ENCODE results near the gene EIF2A.

The EIF2A gene

GRCh38 chr3:150545419-150546225 is 965 bp upstream of the EIF2A start:
- peak overlapping the region; percentile 94 for H3K9ac ChIP-seq (ENCODE audit: low read length)
- H3K79me1 ChIP-seq (replicated peaks; ENCODE audit: low read length, poor library complexity, severe bottlenecking) = peaks cover 5% of the 10 kb centered on the region
- H3K9me3 ChIP-seq (ENCODE audit: control insufficient read depth, low read length) = no peaks in the 10 kb centered on the region
- H3K36me3 ChIP-seq (ENCODE audit: control insufficient read depth in 1 of 2, insufficient read depth in 2 of 2, low read depth in 1 of 2, low read length in 2 of 2) = peaks cover 0 to 40% of the 10 kb centered on the region in 2 experiments
- H2BK120ac ChIP-seq (ENCODE audit: low read depth, low read length) = peak overlapping the region; percentile 87
- DNase-seq = peak; percentile 16
- under 1% methylated on average over 52 of the region's 54 CpGs for WGBS
- peak overlapping the region; percentile 36 for H2BK15ac ChIP-seq (ENCODE audit: low read depth, poor library complexity, severe bottlenecking)
- peak overlapping the region; percentile 91 for H2BK5ac ChIP-seq (ENCODE audit: low read depth, low read length, poor library complexity, severe bottlenecking)
- H3K18ac ChIP-seq (ENCODE audit: low read depth in 1 of 2, low read length in 2 of 2) = peak overlapping the region; percentile 94 to 99
- H3K4me3 ChIP-seq (ENCODE audit: insufficient read depth in 1 of 2, low read depth in 1 of 2, low read length in 2 of 2) = peak overlapping the region; percentile 94 to 98
- peak overlapping the region; percentile 37 to 46 for H2BK12ac ChIP-seq (ENCODE audit: low read length in 2 of 2)
- H3K27me3 ChIP-seq (ENCODE audit: control insufficient read depth in 1 of 2, insufficient read depth in 1 of 2, low read length in 2 of 2) = no peaks in the 10 kb centered on the region
- H3K4me2 ChIP-seq (ENCODE audit: low read length, poor library complexity, severe bottlenecking) = peak overlapping the region; percentile 67
- peak overlapping the region; percentile 95 to 98 for H3K4ac ChIP-seq (ENCODE audit: low read depth in 1 of 2, low read length in 2 of 2)
- H3K23ac ChIP-seq (ENCODE audit: low read length in 2 of 2) = peak overlapping the region; percentile 86 to 97
- H3K27ac ChIP-seq (ENCODE audit: low read length, poor library complexity, severe bottlenecking) = peak overlapping the region; percentile 76
- H3K4me1 ChIP-seq (ENCODE audit: control insufficient read depth, insufficient read depth, low read depth, low read length) = no peaks in the 10 kb centered on the region
- H2AK5ac ChIP-seq (ENCODE audit: low read length, severe bottlenecking) = peak overlapping the region; percentile 60
- H4K8ac ChIP-seq (ENCODE audit: low read length) = peak overlapping the region; percentile 95
- H2AFZ ChIP-seq (ENCODE audit: low read depth, low read length) = peak overlapping the region; percentile 93
- H4K91ac ChIP-seq (ENCODE audit: low read length) = peak overlapping the region; percentile 98
- peak overlapping the region; percentile 25 to 100 for H3K14ac ChIP-seq (ENCODE audit: low read length in 2 of 2)

- Histone ChIP-seq H3K18ac (ENCODE audit: low read depth in 1 of 2, low read length in 2 of 2) (no peak overlapping the region), H3K79me1 (replicated peaks; ENCODE audit: low read length, poor library complexity, severe bottlenecking) (peaks cover 5% of the 10 kb centered on the region), H2BK5ac (ENCODE audit: low read depth, low read length, poor library complexity, severe bottlenecking) (peak overlapping the region; percentile 76)
Observed at GRCh38 chr3:150547045-150547741, 606 bp downstream of the EIF2A start.

GRCh38 chr3:150555859-150556436 is 9.4 kb downstream of the EIF2A start:
- H3K4me3 ChIP-seq (ENCODE audit: insufficient read depth in 1 of 2, low read depth in 1 of 2, low read length in 2 of 2) = no peak overlapping the region
- H2AFZ ChIP-seq (ENCODE audit: low read depth, low read length) = no peak overlapping the region
- H3K9ac ChIP-seq (ENCODE audit: low read length) = no peak overlapping the region
- no peaks in the 10 kb centered on the region for H3K4me1 ChIP-seq (ENCODE audit: control insufficient read depth, insufficient read depth, low read depth, low read length)
- no peak overlapping the region for H3K4ac ChIP-seq (ENCODE audit: low read depth in 1 of 2, low read length in 2 of 2)
- H4K91ac ChIP-seq (ENCODE audit: low read length) = no peak overlapping the region
- H2BK12ac ChIP-seq (ENCODE audit: low read length in 2 of 2) = no peak overlapping the region
- no peak overlapping the region for H2AK5ac ChIP-seq (ENCODE audit: low read length, severe bottlenecking)
- no peaks in the 10 kb centered on the region for H3K9me3 ChIP-seq (ENCODE audit: control insufficient read depth, low read length)
- H3K36me3 ChIP-seq (ENCODE audit: control insufficient read depth in 1 of 2, insufficient read depth in 2 of 2, low read depth in 1 of 2, low read length in 2 of 2) = peaks cover 11 to 64% of the 10 kb centered on the region in 2 experiments
- H3K18ac ChIP-seq (ENCODE audit: low read depth in 1 of 2, low read length in 2 of 2) = no peak overlapping the region
- DNase-seq = no peak
- H3K23ac ChIP-seq (ENCODE audit: low read length in 2 of 2) = no peak overlapping the region
- 98% methylated on average over 3 of the region's 4 CpGs for WGBS
- H3K4me2 ChIP-seq (ENCODE audit: low read length, poor library complexity, severe bottlenecking) = no peak overlapping the region
- H4K8ac ChIP-seq (ENCODE audit: low read length) = no peak overlapping the region
- no peak overlapping the region for H2BK15ac ChIP-seq (ENCODE audit: low read depth, poor library complexity, severe bottlenecking)
- peaks cover 13% of the 10 kb centered on the region for H3K79me1 ChIP-seq (replicated peaks; ENCODE audit: low read length, poor library complexity, severe bottlenecking)
- H2BK120ac ChIP-seq (ENCODE audit: low read depth, low read length) = no peak overlapping the region
- no peaks in the 10 kb centered on the region for H3K27me3 ChIP-seq (ENCODE audit: control insufficient read depth in 1 of 2, insufficient read depth in 1 of 2, low read length in 2 of 2)
- no peak overlapping the region for H3K14ac ChIP-seq (ENCODE audit: low read length in 2 of 2)
- no peak overlapping the region for H3K27ac ChIP-seq (ENCODE audit: low read length, poor library complexity, severe bottlenecking)
- no peak overlapping the region for H2BK5ac ChIP-seq (ENCODE audit: low read depth, low read length, poor library complexity, severe bottlenecking)

More at GRCh38 chr3:150547045-150547741, 606 bp downstream of the EIF2A start:
- Histone ChIP-seq H3K14ac (ENCODE audit: low read length in 2 of 2) (no peak overlapping the region), H2BK12ac (ENCODE audit: low read length in 2 of 2) (no peak overlapping the region), H3K9me3 (ENCODE audit: control insufficient read depth, low read length) (no peaks in the 10 kb centered on the region), H3K4ac (ENCODE audit: low read depth in 1 of 2, low read length in 2 of 2) (peak overlapping the region; percentile 79 to 91), H3K36me3 (ENCODE audit: control insufficient read depth in 1 of 2, insufficient read depth in 2 of 2, low read depth in 1 of 2, low read length in 2 of 2) (peaks cover 0 to 30% of the 10 kb centered on the region in 2 experiments), H2AK5ac (ENCODE audit: low read length, severe bottlenecking) (peak overlapping the region; percentile 99), H2AFZ (ENCODE audit: low read depth, low read length) (peak overlapping the region; percentile 42), H3K27ac (ENCODE audit: low read length, poor library complexity, severe bottlenecking) (peak overlapping the region; percentile 96), H4K91ac (ENCODE audit: low read length) (no peak overlapping the region), H2BK120ac (ENCODE audit: low read depth, low read length) (peak overlapping the region; percentile 76), H3K23ac (ENCODE audit: low read length in 2 of 2) (no peak overlapping the region), H3K27me3 (ENCODE audit: control insufficient read depth in 1 of 2, insufficient read depth in 1 of 2, low read length in 2 of 2) (no peaks in the 10 kb centered on the region), H3K9ac (ENCODE audit: low read length) (peak overlapping the region; percentile 94), H3K4me1 (ENCODE audit: control insufficient read depth, insufficient read depth, low read depth, low read length) (no peaks in the 10 kb centered on the region), H4K8ac (ENCODE audit: low read length) (peak overlapping the region; percentile 79), H3K4me2 (ENCODE audit: low read length, poor library complexity, severe bottlenecking) (peak overlapping the region; percentile 91), H3K4me3 (ENCODE audit: insufficient read depth in 1 of 2, low read depth in 1 of 2, low read length in 2 of 2) (peak overlapping the region; percentile 59 to 94), H2BK15ac (ENCODE audit: low read depth, poor library complexity, severe bottlenecking) (no peak overlapping the region)
- peak; percentile 32 for DNase-seq
- WGBS = 41% methylated on average over 4 of the region's 7 CpGs

GRCh38 chr3:150556792-150557191 is 10.2 kb downstream of the EIF2A start:
- H3K23ac ChIP-seq (ENCODE audit: low read length in 2 of 2) = no peak overlapping the region
- no peak overlapping the region for H3K14ac ChIP-seq (ENCODE audit: low read length in 2 of 2)

More at GRCh38 chr3:150556792-150557191, 10.2 kb downstream of the EIF2A start:
- no peak overlapping the region for H3K4me2 ChIP-seq (ENCODE audit: low read length, poor library complexity, severe bottlenecking)
- H3K79me1 ChIP-seq (replicated peaks; ENCODE audit: low read length, poor library complexity, severe bottlenecking) = peaks cover 13% of the 10 kb centered on the region
- no peak overlapping the region for H3K4me3 ChIP-seq (ENCODE audit: insufficient read depth in 1 of 2, low read depth in 1 of 2, low read length in 2 of 2)
- no peak overlapping the region for H4K8ac ChIP-seq (ENCODE audit: low read length)
- H2BK5ac ChIP-seq (ENCODE audit: low read depth, low read length, poor library complexity, severe bottlenecking) = no peak overlapping the region
- H3K4ac ChIP-seq (ENCODE audit: low read depth in 1 of 2, low read length in 2 of 2) = no peak overlapping the region
- no peak for DNase-seq
- WGBS = no CpG with 5 or more reads among the region's 2 CpGs
- no peak overlapping the region for H3K9ac ChIP-seq (ENCODE audit: low read length)
- H3K27me3 ChIP-seq (ENCODE audit: control insufficient read depth in 1 of 2, insufficient read depth in 1 of 2, low read length in 2 of 2) = no peaks in the 10 kb centered on the region
- H2BK15ac ChIP-seq (ENCODE audit: low read depth, poor library complexity, severe bottlenecking) = no peak overlapping the region
- H3K36me3 ChIP-seq (ENCODE audit: control insufficient read depth in 1 of 2, insufficient read depth in 2 of 2, low read depth in 1 of 2, low read length in 2 of 2) = peaks cover 11 to 64% of the 10 kb centered on the region in 2 experiments
- H3K27ac ChIP-seq (ENCODE audit: low read length, poor library complexity, severe bottlenecking) = no peak overlapping the region
- no peak overlapping the region for H3K18ac ChIP-seq (ENCODE audit: low read depth in 1 of 2, low read length in 2 of 2)
- no peak overlapping the region for H2BK12ac ChIP-seq (ENCODE audit: low read length in 2 of 2)
- H4K91ac ChIP-seq (ENCODE audit: low read length) = no peak overlapping the region
- no peaks in the 10 kb centered on the region for H3K9me3 ChIP-seq (ENCODE audit: control insufficient read depth, low read length)
- no peak overlapping the region for H2AFZ ChIP-seq (ENCODE audit: low read depth, low read length)
- H2AK5ac ChIP-seq (ENCODE audit: low read length, severe bottlenecking) = no peak overlapping the region
- no peak overlapping the region for H2BK120ac ChIP-seq (ENCODE audit: low read depth, low read length)
- no peaks in the 10 kb centered on the region for H3K4me1 ChIP-seq (ENCODE audit: control insufficient read depth, insufficient read depth, low read depth, low read length)
